ENCODE measurements around the gene NTNG2. TPM values are rescaled to one million over a fixed set of nuclear protein-coding genes. Genes with fewer than 3 reads are reported as not detected.

Gene NTNG2
- total RNA-seq, 1 donor from 2014 or later, result 1.0 TPM

- Mint-ChIP-seq H3K4me3 (no peak overlapping the region), H3K27me3 (ENCODE audit: insufficient read depth, low read depth) (peaks cover 12% of the 10 kb centered on the region), H3K4me1 (peaks cover 2% of the 10 kb centered on the region), H3K36me3 (no peaks in the 10 kb centered on the region), H3K9me3 (no peaks in the 10 kb centered on the region), H3K27ac (peak overlapping the region; percentile 30)
- TF ChIP-seq CTCF (IDR thresholded peaks at IDR 0.05) (no peak), EZH2 (IDR thresholded peaks at IDR 0.05) (no peak), EZH2phosphoT487 (IDR thresholded peaks at IDR 0.05) (no peak)
- Histone ChIP-seq H2AFZ (replicated peaks) (no peak overlapping the region), H3K27ac (no peak overlapping the region), H3K79me2 (ENCODE audit: low read depth) (no peaks in the 10 kb centered on the region), H3K9me3 (ENCODE audit: low read depth) (no peaks in the 10 kb centered on the region), H3K9ac (no peak overlapping the region), H3K4me3 (no peak overlapping the region), H3K4me1 (peaks cover 10% of the 10 kb centered on the region), H3K27me3 (no peaks in the 10 kb centered on the region), H3K4me2 (no peak overlapping the region), H3F3A (ENCODE audit: low read depth) (no peaks in the 10 kb centered on the region), H4K20me1 (ENCODE audit: low read depth) (no peaks in the 10 kb centered on the region), H3K36me3 (no peaks in the 10 kb centered on the region)
- DNase-seq (ENCODE audit: low spot score), result no peak
Observed at GRCh38 chr9:132216861-132217619, 55.2 kb downstream of the NTNG2 start.

GRCh38 chr9:132218208-132218607 lies 56.4 kb downstream of the NTNG2 start:
- H3K27ac Mint-ChIP-seq, result no peak overlapping the region
- H3F3A ChIP-seq (ENCODE audit: low read depth), result no peaks in the 10 kb centered on the region
- no peak overlapping the region for H3K4me3 Mint-ChIP-seq
- H3K4me1 ChIP-seq, result peaks cover 10% of the 10 kb centered on the region
- no peaks in the 10 kb centered on the region for H3K9me3 Mint-ChIP-seq
- H4K20me1 ChIP-seq (ENCODE audit: low read depth), result no peaks in the 10 kb centered on the region
- H3K4me1 Mint-ChIP-seq, result peaks cover 2% of the 10 kb centered on the region
- TF ChIP-seq EZH2 (IDR thresholded peaks at IDR 0.05), result no peak
- no peak for TF ChIP-seq CTCF (IDR thresholded peaks at IDR 0.05)
- TF ChIP-seq EZH2phosphoT487 (IDR thresholded peaks at IDR 0.05), result no peak
- no peaks in the 10 kb centered on the region for H3K9me3 ChIP-seq (ENCODE audit: low read depth)
- H2AFZ ChIP-seq (replicated peaks), result no peak overlapping the region
- H3K27me3 Mint-ChIP-seq (ENCODE audit: insufficient read depth, low read depth), result peaks cover 13% of the 10 kb centered on the region
- H3K4me2 ChIP-seq, result no peak overlapping the region
- no peak overlapping the region for H3K4me3 ChIP-seq
- H3K36me3 ChIP-seq, result no peaks in the 10 kb centered on the region
- no peak overlapping the region for H3K9ac ChIP-seq
- no peaks in the 10 kb centered on the region for H3K79me2 ChIP-seq (ENCODE audit: low read depth)
- H3K36me3 Mint-ChIP-seq, result no peaks in the 10 kb centered on the region
- H3K27ac ChIP-seq, result no peak overlapping the region
- DNase-seq (ENCODE audit: low spot score), result no peak
- H3K27me3 ChIP-seq, result no peaks in the 10 kb centered on the region

- Histone ChIP-seq H3K4me3 (no peak overlapping the region), H3K27ac (no peak overlapping the region), H2AFZ (replicated peaks) (no peak overlapping the region), H3K4me1 (no peaks in the 10 kb centered on the region), H3K36me3 (no peaks in the 10 kb centered on the region), H3K79me2 (ENCODE audit: low read depth) (no peaks in the 10 kb centered on the region), H3K9me3 (ENCODE audit: low read depth) (no peaks in the 10 kb centered on the region), H4K20me1 (ENCODE audit: low read depth) (no peaks in the 10 kb centered on the region), H3K4me2 (no peak overlapping the region), H3F3A (ENCODE audit: low read depth) (no peaks in the 10 kb centered on the region), H3K9ac (no peak overlapping the region), H3K27me3 (no peaks in the 10 kb centered on the region)
- H3K36me3 Mint-ChIP-seq, result no peaks in the 10 kb centered on the region
- peaks cover 16% of the 10 kb centered on the region for H3K27me3 Mint-ChIP-seq (ENCODE audit: insufficient read depth, low read depth)
- H3K4me1 Mint-ChIP-seq, result peaks cover 7% of the 10 kb centered on the region
- H3K27ac Mint-ChIP-seq, result no peak overlapping the region
- no peak for TF ChIP-seq EZH2phosphoT487 (IDR thresholded peaks at IDR 0.05)
- no peak for TF ChIP-seq CTCF (IDR thresholded peaks at IDR 0.05)
- TF ChIP-seq EZH2 (IDR thresholded peaks at IDR 0.05), result no peak
- no peak for DNase-seq (ENCODE audit: low spot score)
- no peak overlapping the region for H3K4me3 Mint-ChIP-seq
- no peaks in the 10 kb centered on the region for H3K9me3 Mint-ChIP-seq
Observed at GRCh38 chr9:132221941-132222340, 60.1 kb downstream of the NTNG2 start.
